K562 (cell line): ENCODE data around the gene HDAC9. TPM values are rescaled to one million over a fixed set of nuclear protein-coding genes. Genes with fewer than 3 reads are reported as not detected.

Experiments
- ATAC-seq: fragments of 200-7000 bp; cut with Tn5 transposase; 3 replicates; pipeline ENCODE4 v1.9.1; 2020; ENCODE audit warnings: moderate library complexity
- BruUV-seq: library from RNA; stranded (reverse); fragments of 400-500 nt; replicated peaks from 2 replicates; lab custom pipeline; 2021; lab: Mats Ljungman, UMichigan
- CTCF ChIA-PET: fragments of 300-600 bp; formaldehyde crosslinking; extraction: SDS; loops from one replicate; lab custom pipeline; 2021; ENCODE audit warnings: low intra/inter-chr PET ratio; lab: Yijun Ruan, JAX
- POLR2A ChIA-PET: fragments of 300-600, 350-650 bp; sonication (Branson Sonifier 250); formaldehyde crosslinking; extraction: SDS; loops from one replicate; lab custom pipeline; 2021; ENCODE audit warnings: antibody characterized with exemption, inconsistent platforms; lab: Yijun Ruan, JAX
- DNase-seq, 4 experiments: peaks; one replicate each; pipeline versions ENCODE4 v3.0.0 to v3.0.0-alpha.2; 2011 to 2018; ENCODE audit warnings: low spot score in 3 of 4, mixed read lengths in 3 of 4; ENCODE audit errors: extremely low read depth in 1 of 4
- FAIRE-seq: peaks from 2 replicates; lab custom pipeline; 2011; peaks lifted over from hg19 to GRCh38; lab: Jason Lieb, UNC
- H2AFZ ChIP-seq: 2 replicates; pipeline ENCODE4 v1.6.0; 2011; ENCODE audit warnings: low read depth, low read length, control low read depth, inconsistent platforms
- H3K27ac ChIP-seq: fragments of 200-600 bp; 3 replicates; pipeline ENCODE4 v1.8.0; 2011; ENCODE audit warnings: low read depth, mild to moderate bottlenecking, control low read depth, inconsistent platforms, low read length, moderate library complexity, mixed read lengths; ENCODE audit errors: extremely low read depth
- H3K27me3 ChIP-seq, 2 experiments: fragments of 300-600 bp in 1 of 2; 2 replicates in 1 of 2; 3 replicates in 1 of 2; pipeline versions ENCODE4 v1.6.0 to v1.8.0; 2011; ENCODE audit warnings: inconsistent platforms in 2 of 2, low read length in 2 of 2, mild to moderate bottlenecking in 1 of 2, mixed read lengths in 1 of 2, moderate library complexity in 1 of 2; ENCODE audit not compliant: control insufficient read depth in 2 of 2, insufficient read depth in 2 of 2
- H3K36me3 ChIP-seq: fragments of 300-600 bp; 3 replicates; pipeline ENCODE4 v1.8.0; 2011; ENCODE audit warnings: mild to moderate bottlenecking, low read length, inconsistent platforms; ENCODE audit not compliant: control insufficient read depth, insufficient read depth
- H3K4me1 ChIP-seq, 2 experiments: fragments of 200-600 bp in 1 of 2; replicated peaks in 1 of 2; 2 replicates in 1 of 2; 3 replicates in 1 of 2; pipeline versions ENCODE4 v1.5.1 to v1.8.0; 2011; ENCODE audit warnings: inconsistent platforms in 2 of 2, low read length in 2 of 2, mild to moderate bottlenecking in 1 of 2, mixed read lengths in 1 of 2, moderate library complexity in 1 of 2; ENCODE audit not compliant: control insufficient read depth in 2 of 2, insufficient read depth in 2 of 2
- H3K4me2 ChIP-seq: 2 replicates; pipeline ENCODE4 v1.6.1; 2011; ENCODE audit warnings: low read length, control low read depth, inconsistent platforms, mixed read lengths; ENCODE audit not compliant: insufficient read depth
- H3K4me3 ChIP-seq: fragments of 200-600 bp; sonication (generic), shearing (Covaris generic); 2 replicates; pipeline ENCODE4 v1.5.1; 2016; ENCODE audit warnings: control low read depth, inconsistent platforms
- H3K79me2 ChIP-seq: fragments of 200-600 bp; 3 replicates; pipeline ENCODE4 v1.8.0; 2011; ENCODE audit warnings: low read length, inconsistent platforms; ENCODE audit not compliant: control insufficient read depth, insufficient read depth
- H3K9ac ChIP-seq, 2 experiments: 2 replicates each; pipeline versions ENCODE4 v1.6.0 to v1.6.1; 2011; ENCODE audit warnings: low read depth in 2 of 2, low read length in 2 of 2, control low read depth in 1 of 2, inconsistent platforms in 1 of 2, mild to moderate bottlenecking in 1 of 2, mixed read lengths in 1 of 2; ENCODE audit not compliant: insufficient read depth in 1 of 2
- H3K9me1 ChIP-seq: one replicate; pipeline ENCODE4 v1.6.0; 2011; ENCODE audit warnings: inconsistent platforms, mild to moderate bottlenecking, low read length, moderate library complexity; ENCODE audit not compliant: control insufficient read depth, insufficient read depth
- H3K9me3 ChIP-seq: replicated peaks from 2 replicates; pipeline ENCODE4 v1.5.1; 2011; ENCODE audit warnings: low read depth, low read length, inconsistent platforms; ENCODE audit not compliant: control insufficient read depth, insufficient read depth
- H4K20me1 ChIP-seq: replicated peaks from 2 replicates; pipeline ENCODE4 v1.6.1; 2011; ENCODE audit warnings: low read length, inconsistent platforms, mixed read lengths; ENCODE audit not compliant: control insufficient read depth, insufficient read depth
- ASH1L ChIP-seq: fragments of 450-650 bp; IDR thresholded peaks from 2 replicates; pipeline ENCODE4 v1.6.1; 2018; ENCODE audit warnings: borderline replicate concordance, mild to moderate bottlenecking, low read depth; ENCODE audit not compliant: partially characterized antibody
- CTCF ChIP-seq, 3 experiments: IDR thresholded peaks in 2 of 3; conservative IDR thresholded peaks in 1 of 3; 2 replicates each; pipeline ENCODE4 v1.5.1; 2011 to 2012; ENCODE audit warnings: low read length in 3 of 3, mild to moderate bottlenecking in 3 of 3, control low read depth in 2 of 3, improper control_type of control experiment in 1 of 3, inconsistent platforms in 1 of 3, low read depth in 1 of 3, mixed read lengths in 1 of 3, moderate library complexity in 1 of 3; ENCODE audit not compliant: insufficient read depth in 2 of 3
- HINFP ChIP-seq: fragments of 450-650 bp; conservative IDR thresholded peaks from 2 replicates; pipeline ENCODE4 v1.6.1; 2016; ENCODE audit warnings: missing genetic modification characterization, low read depth, mild to moderate bottlenecking, control low read depth, missing compliant biosample characterization
- KAT8 ChIP-seq: fragments of 450-650 bp; IDR thresholded peaks from 2 replicates; pipeline ENCODE4 v1.6.1; 2016; ENCODE audit warnings: low read depth, mild to moderate bottlenecking
- RAD21 ChIP-seq, 2 experiments: fragments of 250-450 bp in 1 of 2; fragments of 450-650 bp in 1 of 2; sonication (Bioruptor Pico) in 1 of 2; formaldehyde crosslinking in 1 of 2; IDR thresholded peaks in 1 of 2; conservative IDR thresholded peaks in 1 of 2; 2 replicates each; pipeline versions ENCODE4 v1.4.0 to v1.8.0; 2020 to 2022; ENCODE audit warnings: mild to moderate bottlenecking in 2 of 2, moderate library complexity in 1 of 2
- ZBTB8A ChIP-seq: fragments of 450-650 bp; IDR thresholded peaks from 2 replicates; pipeline ENCODE4 v1.6.1; 2018; ENCODE audit warnings: mild to moderate bottlenecking, moderate library complexity; ENCODE audit not compliant: partially characterized antibody
- WGBS: fragments of 100-300 bp; shearing (Covaris generic); methylation state at CpG from one replicate; pipeline ENCODE4 v1.1.6; 2016; ENCODE audit warnings: low coverage, mixed read lengths; ENCODE audit not compliant: insufficient coverage; ENCODE audit errors: missing lambda C conversion rate; 5-methylcytosine and 5-hydroxymethylcytosine counted together
- in situ Hi-C: fragments of 300-500 bp; cut with MboI; formaldehyde crosslinking; loops from 4 replicates; pipeline ENCODE4 v1.15.0; 2018; ENCODE audit warnings: inconsistent platforms, mixed read lengths
- intact Hi-C: fragments of 100-400 bp; cut with micrococcal nuclease; formaldehyde crosslinking; loops from 2 replicates; pipeline ENCODE4 v1.14.2; 2022
- polyA plus RNA-seq, 8 experiments: library from polyadenylated mRNA; depleted of rRNA in 4 of 8; stranded (reverse) in 5 of 8; unstranded in 3 of 8; fragments of >200 nt; fragmentation: Nextera tagmentation in 2 of 8; fragmentation: Illumina TruSeq in 1 of 8; extraction: Ambion mirVana in 2 of 8; extraction: Trizol in 1 of 8; gene quantifications; 2 replicates each; pipeline versions ENCODE4 v1.2.1 to v1.2.3, GENCODE V29; 2011 to 2014; ENCODE audit warnings: inconsistent platforms in 1 of 8, missing spikeins in 1 of 8
- total RNA-seq, 7 experiments: library from RNA; depleted of rRNA in 6 of 7; stranded (reverse); fragments of >200 nt in 6 of 7; fragmentation: Illumina TruSeq in 2 of 7; extraction: Trizol in 2 of 7; gene quantifications; 2 replicates each; pipeline versions ENCODE4 v1.2.1 to v1.2.3, GENCODE V29; 2011 to 2021; ENCODE audit warnings: low replicate concordance in 1 of 7

Gene HDAC9
- total and polyA plus RNA-seq, 9 of the 15 experiments (the other 6 are each of a cell fraction or from before 2014, with no cell fraction given) = 0.08 to 0.91 (median 0.33) TPM

DNA sequence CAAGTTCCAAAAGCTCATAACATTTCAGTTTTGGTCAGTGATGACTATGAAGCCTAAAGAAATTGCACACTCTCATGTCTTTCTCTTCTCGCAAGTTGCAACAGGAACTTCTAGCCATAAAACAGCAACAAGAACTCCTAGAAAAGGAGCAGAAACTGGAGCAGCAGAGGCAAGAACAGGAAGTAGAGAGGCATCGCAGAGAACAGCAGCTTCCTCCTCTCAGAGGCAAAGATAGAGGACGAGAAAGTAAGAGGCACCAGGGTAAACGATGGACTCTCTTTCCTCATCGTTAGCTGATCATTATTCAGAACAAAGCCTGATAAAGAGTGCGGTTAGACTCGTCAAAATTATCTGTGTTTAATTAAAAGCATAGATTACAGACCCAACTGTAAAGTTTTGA is 94.7 kb downstream of the HDAC9 start (continued):
- TF ChIP-seq HINFP = no peak

DNA sequence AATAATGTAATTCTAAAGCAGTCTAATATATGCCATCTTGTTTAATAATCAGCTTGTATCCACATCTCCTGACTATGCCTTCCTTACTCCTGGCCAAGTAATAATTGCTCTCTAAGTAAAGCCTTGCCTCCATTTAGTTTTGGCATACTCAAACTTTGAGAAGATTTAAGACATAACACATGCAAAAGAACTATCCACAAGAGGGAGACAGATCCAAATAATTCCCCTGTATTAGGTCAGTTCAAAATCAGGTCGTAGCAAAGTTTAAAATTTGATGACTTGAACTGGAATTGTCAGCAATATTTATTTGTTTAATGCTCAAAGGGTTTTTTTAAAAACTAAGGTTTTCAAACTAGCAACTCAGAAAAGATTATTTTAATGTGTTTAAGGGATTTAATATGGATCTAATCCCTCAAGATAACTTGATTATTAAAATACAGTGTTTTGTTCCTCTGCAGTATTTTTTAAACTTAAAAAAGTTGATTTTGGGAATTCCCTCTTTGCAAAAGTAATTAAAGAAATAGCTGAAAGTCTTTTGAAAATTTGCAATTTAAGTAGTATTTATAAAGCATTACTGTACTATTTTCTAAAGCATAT is 95.3 kb downstream of the HDAC9 start:
- in situ Hi-C loops (no loop called here), intact Hi-C loops (no loop called here)
- no peak for TF ChIP-seq KAT8
- TF ChIP-seq RAD21 (CRISPR knock-in tag; conservative IDR thresholded peaks at IDR 0.05 in 1 of 2, IDR thresholded peaks at IDR 0.05 in 1 of 2) = peak; percentile 53 to 60
- TF ChIP-seq ZBTB8A = no peak
- TF ChIP-seq ASH1L = no peak
- TF ChIP-seq CTCF (IDR thresholded peaks at IDR 0.05 in 2 of 3, conservative IDR thresholded peaks at IDR 0.05 in 1 of 3; ENCODE audit: insufficient read depth in 2 of 3, low read depth in 1 of 3, low read length in 3 of 3) = peak in 1 of 3 experiments; percentile 16; a peak in 1 of 6 replicates
- Histone ChIP-seq H3K79me2 (no peaks in the 10 kb centered on the region), H3K4me1 (no peaks in the 10 kb centered on the region), H3K27me3 (no peaks in the 10 kb centered on the region), H3K4me2 (no peak overlapping the region), H3K9ac (no peak overlapping the region), H3K9me1 (no peaks in the 10 kb centered on the region), H3K9me3 (no peaks in the 10 kb centered on the region), H2AFZ (no peak overlapping the region), H3K4me3 (no peak overlapping the region), H4K20me1 (no peaks in the 10 kb centered on the region), H3K27ac (no peak overlapping the region), H3K36me3 (no peaks in the 10 kb centered on the region)
- no TSS peak for BruUV-seq
- FAIRE-seq (no peak), DNase-seq (peak in 1 of 4 experiments; percentile 2), ATAC-seq (no peak)
- CTCF ChIA-PET = no interaction called here
- POLR2A ChIA-PET = no interaction called here
- 0% methylated on average over 1 of the region's 1 CpG for WGBS
